Small intestine (tissue), 16 donors: ENCODE measurements around the gene SLC7A8. TPM values are rescaled to one million over a fixed set of nuclear protein-coding genes. Genes with fewer than 3 reads are reported as not detected.
A peak's percentile ranks its signal among the peaks of the same experiment; 100 is the strongest.
"Not testable (repeated sequence)": the region's sequence is repeated elsewhere in the genome, so short reads cannot be mapped to it uniquely, and the experiment has no call there.

Experiments used
- DNase-seq, 2 donors: peaks; one replicate each; pipeline versions ENCODE4 v3.0.0 to v3.0.0-alpha.2; 2013
- FAIRE-seq: peaks from 2 replicates; lab custom pipeline; 2012; peaks lifted over from hg19 to GRCh38; lab: Jason Lieb, UNC
- H3K27ac ChIP-seq, 3 donors: one replicate each; pipeline ENCODE4 v1.5.1; 2013; ENCODE audit warnings: low read length in 2 of 3, mild to moderate bottlenecking in 2 of 3, control low read depth in 1 of 3, inconsistent platforms in 1 of 3, low read depth in 1 of 3, moderate library complexity in 1 of 3
- H3K27me3 ChIP-seq, 3 donors: one replicate each; pipeline ENCODE4 v1.6.1; 2013; ENCODE audit warnings: low read length in 3 of 3, inconsistent platforms in 1 of 3; ENCODE audit not compliant: control insufficient read depth in 3 of 3, insufficient read depth in 3 of 3
- H3K36me3 ChIP-seq, 3 donors: one replicate each; pipeline ENCODE4 v1.6.1; 2013; ENCODE audit warnings: low read length in 3 of 3, inconsistent platforms in 1 of 3, low read depth in 1 of 3, mild to moderate bottlenecking in 1 of 3, moderate library complexity in 1 of 3; ENCODE audit not compliant: control insufficient read depth in 3 of 3, insufficient read depth in 2 of 3
- H3K4me1 ChIP-seq, 3 donors: one replicate each; pipeline ENCODE4 v1.6.1; 2013; ENCODE audit warnings: low read length in 2 of 3, inconsistent platforms in 1 of 3, low read depth in 1 of 3, mild to moderate bottlenecking in 1 of 3, moderate library complexity in 1 of 3; ENCODE audit not compliant: control insufficient read depth in 3 of 3, insufficient read depth in 2 of 3
- H3K4me3 ChIP-seq, 3 donors: one replicate each; pipeline ENCODE4 v1.5.1; 2013; ENCODE audit warnings: low read length in 3 of 3, control low read depth in 1 of 3, inconsistent platforms in 1 of 3, low read depth in 1 of 3, mild to moderate bottlenecking in 1 of 3, moderate library complexity in 1 of 3
- H3K9me3 ChIP-seq, 2 donors: one replicate each; pipeline ENCODE4 v1.6.1; 2013; ENCODE audit warnings: low read depth in 1 of 2, low read length in 1 of 2; ENCODE audit not compliant: control insufficient read depth in 2 of 2, insufficient read depth in 1 of 2
- WGBS, 3 donors: extraction: QIAGEN DNeasy Blood & Tissue Kit; methylation state at CpG; one replicate each; pipeline ENCODE4 v1.1.7; 2013; 5-methylcytosine and 5-hydroxymethylcytosine counted together
- long read RNA-seq, 10 donors: transcript quantifications; one replicate each; lab custom pipeline, GENCODE V29; 2026
- polyA plus RNA-seq, 4 donors: library from polyadenylated mRNA; stranded (reverse) in 3 of 4; unstranded in 1 of 4; fragments of 200-250 nt in 3 of 4; fragments of 120-200 nt in 1 of 4; gene quantifications; one replicate each; pipeline versions ENCODE4 v1.2.1 to v1.2.3, GENCODE V29; 2013
- donor health status: healthy with polysubstance abuse.
- donor health status: control.
- donor health status: control.
- donor health status: Bipolar disorder and iron deficiency.
- donor health status: healthy.

Gene SLC7A8
- 10 to 100 TPM; 11.3 to 69.2 (median 39.9) TPM for polyA plus RNA-seq
- long read RNA-seq, donor 1: 0 reads
- long read RNA-seq, donor 2, full-length matches to known transcripts: 12 of 38 reads
- long read RNA-seq, donor 2, partial matches to known transcripts: 26 of 38 reads
- long read RNA-seq, donor 2, other reads (novel, unspliced or antisense): 0 of 38 reads
- long read RNA-seq, donor 3, full-length matches to known transcripts: 27 of 189 reads
- long read RNA-seq, donor 3, partial matches to known transcripts: 162 of 189 reads
- long read RNA-seq, donor 3, other reads (novel, unspliced or antisense): 0 of 189 reads
- long read RNA-seq, donor 4: 0 reads
- long read RNA-seq, donor 5, partial matches to known transcripts: 11 of 14 reads
- long read RNA-seq, donor 5, other reads (novel, unspliced or antisense): 0 of 14 reads
- long read RNA-seq, donor 6, full-length matches to known transcripts: 17 of 39 reads
- long read RNA-seq, donor 6, partial matches to known transcripts: 22 of 39 reads
- long read RNA-seq, donor 6, other reads (novel, unspliced or antisense): 0 of 39 reads
- long read RNA-seq, donor 7: 0 reads
- long read RNA-seq, donor 8, full-length matches to known transcripts: 1 of 1 reads
- long read RNA-seq, donor 8, partial matches to known transcripts: 0 of 1 reads
- long read RNA-seq, donor 8, other reads (novel, unspliced or antisense): 0 of 1 reads
- long read RNA-seq, donor 9, full-length matches to known transcripts: 3 of 3 reads
- long read RNA-seq, donor 9, partial matches to known transcripts: 0 of 3 reads
- long read RNA-seq, donor 9, other reads (novel, unspliced or antisense): 0 of 3 reads
- long read RNA-seq, donor 10, full-length matches to known transcripts: 9 of 14 reads
- long read RNA-seq, donor 10, partial matches to known transcripts: 5 of 14 reads
- long read RNA-seq, donor 10, other reads (novel, unspliced or antisense): 0 of 14 reads

- H3K4me1 ChIP-seq: peaks cover 0 to 13% (median 2%) of the 10 kb centered on the region in 3 donors
- H3K27me3 ChIP-seq: no peaks in the 10 kb centered on the region
- DNase-seq: peak; percentile 43 to 80
- peak within 1 kb of the TSS; percentile 54 to 83 (median 82) for H3K27ac ChIP-seq
- H3K36me3 ChIP-seq: no peaks in the 10 kb centered on the region
- no peak for FAIRE-seq
- no peaks in the 10 kb centered on the region for H3K9me3 ChIP-seq
- WGBS, 3 donors: 1 to 2% (median 2%) methylated on average over 17 of the region's 17 CpGs
- H3K4me3 ChIP-seq: peak within 1 kb of the TSS; percentile 25 to 65 (median 54)
Observed at GRCh38 chr14:23183479-23183878, at the start of gene SLC7A8. TSS of gene SLC7A8 (minus strand) at chr14:23183660. CDS start at chr14:23182914, 746 bp downstream.

- not testable (repeated sequence) for H3K27me3 ChIP-seq, H3K27ac ChIP-seq, DNase-seq, H3K36me3 ChIP-seq, H3K4me1 ChIP-seq, H3K4me3 ChIP-seq, H3K9me3 ChIP-seq, FAIRE-seq
- WGBS, 3 donors: 90 to 91% (median 90%) methylated on average over 10 to 38 of the region's 38 CpGs
Observed at GRCh38 chr14:23232241-23232808, 48.9 kb upstream of the SLC7A8 start.

- Histone ChIP-seq H3K27me3 (no peaks in the 10 kb centered on the region), H3K27ac (no peak overlapping the region), H3K9me3 (no peaks in the 10 kb centered on the region), H3K4me1 (no peaks in the 10 kb centered on the region), H3K4me3 (no peak overlapping the region), H3K36me3 (no peaks in the 10 kb centered on the region)
- 80 to 85% (median 81%) methylated on average over 1 of the region's 1 CpG for WGBS, 3 donors
- DNase-seq (no peak), FAIRE-seq (no peak)
Observed at GRCh38 chr14:23228812-23229211, 45.4 kb upstream of the SLC7A8 start.

GRCh38 chr14:23227566-23227965 is 44.1 kb upstream of the SLC7A8 start:
- DNase-seq (no peak), FAIRE-seq (no peak)
- Histone ChIP-seq H3K27me3 (no peaks in the 10 kb centered on the region), H3K4me1 (no peaks in the 10 kb centered on the region), H3K36me3 (no peaks in the 10 kb centered on the region), H3K27ac (no peak overlapping the region), H3K4me3 (no peak overlapping the region), H3K9me3 (no peaks in the 10 kb centered on the region)
- WGBS, 3 donors: 56 to 69% (median 66%) methylated on average over 4 of the region's 4 CpGs

GRCh38 chr14:23224958-23225357 is 41.5 kb upstream of the SLC7A8 start:
- 83 to 95% (median 88%) methylated on average over 1 of the region's 1 CpG for WGBS, 3 donors
- DNase-seq, H3K36me3 ChIP-seq, H3K27ac ChIP-seq, H3K4me1 ChIP-seq, FAIRE-seq, H3K27me3 ChIP-seq, H3K9me3 ChIP-seq, H3K4me3 ChIP-seq: not testable (repeated sequence)

GRCh38 chr14:23219075-23219474 is 35.6 kb upstream of the SLC7A8 start:
- H3K9me3 ChIP-seq: peaks cover 0 to 5% of the 10 kb centered on the region in 2 donors
- 75 to 80% (median 76%) methylated on average over 3 of the region's 3 CpGs for WGBS, 3 donors
- H3K27ac ChIP-seq: no peak overlapping the region
- DNase-seq (no peak), FAIRE-seq (no peak)
- H3K27me3 ChIP-seq: no peaks in the 10 kb centered on the region
- no peaks in the 10 kb centered on the region for H3K4me1 ChIP-seq
- H3K4me3 ChIP-seq: no peak overlapping the region
- no peaks in the 10 kb centered on the region for H3K36me3 ChIP-seq

- FAIRE-seq (no peak), DNase-seq (no peak)
- no peak overlapping the region for H3K27ac ChIP-seq
- H3K36me3 ChIP-seq: no peaks in the 10 kb centered on the region
- H3K4me3 ChIP-seq: no peak overlapping the region
- WGBS, 3 donors: 91 to 98% (median 93%) methylated on average over 6 of the region's 6 CpGs
- H3K27me3 ChIP-seq: peaks cover 0 to 2% (median 0%) of the 10 kb centered on the region in 3 donors
- H3K9me3 ChIP-seq: peaks cover 0 to 5% of the 10 kb centered on the region in 2 donors
- no peaks in the 10 kb centered on the region for H3K4me1 ChIP-seq
Observed at GRCh38 chr14:23217032-23218020, 33.9 kb upstream of the SLC7A8 start.
